Naive B cell (primary cell): ENCODE results near the gene NCKAP5. TPM values are rescaled to one million over a fixed set of nuclear protein-coding genes. Genes with fewer than 3 reads are reported as not detected.

ENCODE experiments used
- ATAC-seq, 2 donors: fragments of 150-1000 bp; cut with Tn5 transposase; 2 replicates each; pipeline ENCODE4 v1.10.0; 2021; ENCODE audit warnings: low read depth in 2 of 2, mild to moderate bottlenecking in 2 of 2, moderate library complexity in 2 of 2
- DNase-seq: peaks from one replicate; pipeline ENCODE4 v3.0.0; 2022
- H3K27ac Mint-ChIP-seq, 6 donors: one replicate each; pipeline ENCODE4 v1.8.0; 2020 to 2022; ENCODE audit warnings: mild to moderate bottlenecking in 6 of 6, mixed read lengths in 6 of 6, moderate library complexity in 5 of 6, inconsistent platforms in 2 of 6
- H3K27me3 Mint-ChIP-seq, 3 donors: one replicate each; pipeline ENCODE4 v1.8.0; 2021 to 2022; ENCODE audit warnings: mixed read lengths in 3 of 3, mild to moderate bottlenecking in 1 of 3
- H3K36me3 Mint-ChIP-seq, 2 donors: one replicate each; pipeline ENCODE4 v1.8.0; 2020 to 2022; ENCODE audit warnings: mixed read lengths in 2 of 2, inconsistent platforms in 1 of 2, mild to moderate bottlenecking in 1 of 2
- H3K4me1 Mint-ChIP-seq, 3 donors: one replicate each; pipeline ENCODE4 v1.8.0; 2020 to 2022; ENCODE audit warnings: mixed read lengths in 3 of 3, inconsistent platforms in 1 of 3, mild to moderate bottlenecking in 1 of 3, moderate library complexity in 1 of 3
- H3K4me3 Mint-ChIP-seq, 8 donors: one replicate each; pipeline ENCODE4 v1.8.0; 2020 to 2022; ENCODE audit warnings: mild to moderate bottlenecking in 8 of 8, mixed read lengths in 8 of 8, moderate library complexity in 8 of 8, inconsistent platforms in 2 of 8
- H3K9me3 Mint-ChIP-seq, 7 donors: one replicate each; pipeline ENCODE4 v1.8.0; 2020 to 2022; ENCODE audit warnings: mixed read lengths in 7 of 7, mild to moderate bottlenecking in 5 of 7, inconsistent platforms in 2 of 7, moderate library complexity in 1 of 7
- polyA plus RNA-seq, 6 donors: library from polyadenylated mRNA; unstranded; fragments of 300-500 nt; fragmentation: Illumina TruSeq; gene quantifications; one replicate each; pipeline ENCODE4 v1.2.3, GENCODE V29; 2021; ENCODE audit warnings: low read depth in 6 of 6

Gene NCKAP5
- polyA plus RNA-seq, 6 donors from 2014 or later: 0.10 to 0.21 TPM; not detected in 4

DNA sequence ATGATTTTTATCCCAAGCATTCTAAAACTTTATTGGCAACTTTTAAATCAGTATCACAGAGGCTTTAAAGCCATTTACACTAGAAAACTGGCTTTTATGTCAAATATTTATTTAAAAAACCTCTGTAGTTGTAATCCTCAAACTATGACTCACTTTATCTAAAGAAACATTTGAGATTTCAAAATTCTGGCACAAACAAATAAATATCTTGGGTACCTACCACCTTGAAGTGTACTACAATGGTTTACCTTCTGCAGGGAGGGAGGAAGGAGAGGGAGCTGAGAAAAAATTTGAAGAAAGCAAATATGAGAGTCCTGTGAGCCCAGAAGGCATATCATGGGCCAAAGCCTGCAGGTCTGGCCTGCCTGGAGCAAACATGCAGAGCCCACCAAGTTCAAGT, 155.6 kb downstream of the NCKAP5 start:
- no peak overlapping the region for H3K4me3 Mint-ChIP-seq
- H3K36me3 Mint-ChIP-seq: no peaks in the 10 kb centered on the region
- H3K9me3 Mint-ChIP-seq: peaks cover 0 to 2% (median 0%) of the 10 kb centered on the region in 7 donors
- H3K27me3 Mint-ChIP-seq: peaks cover 0 to 5% (median 0%) of the 10 kb centered on the region in 3 donors
- H3K4me1 Mint-ChIP-seq: no peaks in the 10 kb centered on the region
- DNase-seq: no peak
- no peak for ATAC-seq
- peak overlapping the region in 1 of 6 donors; percentile 64 for H3K27ac Mint-ChIP-seq

DNA sequence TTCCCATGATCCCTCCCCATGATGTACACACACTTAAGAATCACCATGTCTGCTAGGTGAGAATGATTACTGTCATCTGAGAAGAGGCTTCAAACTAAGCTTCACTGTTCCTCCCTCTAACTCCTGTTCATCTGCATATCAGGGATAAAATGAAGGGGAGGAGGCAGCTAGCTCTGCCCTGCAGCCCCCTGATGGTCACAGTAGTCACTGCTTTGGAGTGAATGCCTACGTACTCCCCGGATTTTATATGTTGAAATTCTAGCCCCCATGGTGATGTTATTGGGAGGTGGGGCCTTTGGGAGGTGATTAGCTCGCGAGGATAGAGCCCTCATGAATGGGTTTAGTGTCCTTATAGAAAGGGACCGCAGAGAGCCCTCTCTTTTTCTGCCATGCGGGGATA, 156.4 kb downstream of the NCKAP5 start:
- Mint-ChIP-seq H3K27ac (no peak overlapping the region), H3K9me3 (peaks cover 0 to 2% (median 0%) of the 10 kb centered on the region in 7 donors), H3K4me3 (no peak overlapping the region), H3K27me3 (peaks cover 0 to 5% (median 0%) of the 10 kb centered on the region in 3 donors), H3K36me3 (no peaks in the 10 kb centered on the region), H3K4me1 (no peaks in the 10 kb centered on the region)
- ATAC-seq (no peak), DNase-seq (no peak)

DNA sequence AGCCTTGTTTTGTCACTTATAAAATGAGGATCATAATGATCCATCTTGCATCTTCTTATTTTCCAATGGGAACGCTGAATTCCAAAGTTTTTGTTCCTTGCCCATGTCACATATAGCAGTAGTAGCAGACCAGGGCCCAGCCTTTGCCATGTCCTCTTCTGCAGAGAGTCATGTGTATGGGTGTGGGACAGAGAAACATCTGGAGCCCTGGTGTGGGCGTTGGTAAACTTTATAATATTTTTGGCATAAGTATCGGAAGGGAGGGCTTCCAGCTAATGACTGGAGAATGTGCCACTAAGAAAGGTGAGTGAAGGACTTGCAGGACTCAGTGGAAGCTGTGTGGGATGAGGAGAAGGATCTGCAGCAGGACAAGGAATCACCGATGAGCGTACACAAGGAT, 157.2 kb downstream of the NCKAP5 start:
- H3K9me3 Mint-ChIP-seq: peaks cover 0 to 2% (median 0%) of the 10 kb centered on the region in 7 donors
- DNase-seq (no peak), ATAC-seq (no peak)
- H3K27ac Mint-ChIP-seq: peak overlapping the region in 1 of 6 donors; percentile 20
- peak overlapping the region in 1 of 8 donors; percentile 5 for H3K4me3 Mint-ChIP-seq
- H3K4me1 Mint-ChIP-seq: no peaks in the 10 kb centered on the region
- H3K36me3 Mint-ChIP-seq: no peaks in the 10 kb centered on the region
- H3K27me3 Mint-ChIP-seq: peaks cover 0 to 5% (median 0%) of the 10 kb centered on the region in 3 donors

DNA sequence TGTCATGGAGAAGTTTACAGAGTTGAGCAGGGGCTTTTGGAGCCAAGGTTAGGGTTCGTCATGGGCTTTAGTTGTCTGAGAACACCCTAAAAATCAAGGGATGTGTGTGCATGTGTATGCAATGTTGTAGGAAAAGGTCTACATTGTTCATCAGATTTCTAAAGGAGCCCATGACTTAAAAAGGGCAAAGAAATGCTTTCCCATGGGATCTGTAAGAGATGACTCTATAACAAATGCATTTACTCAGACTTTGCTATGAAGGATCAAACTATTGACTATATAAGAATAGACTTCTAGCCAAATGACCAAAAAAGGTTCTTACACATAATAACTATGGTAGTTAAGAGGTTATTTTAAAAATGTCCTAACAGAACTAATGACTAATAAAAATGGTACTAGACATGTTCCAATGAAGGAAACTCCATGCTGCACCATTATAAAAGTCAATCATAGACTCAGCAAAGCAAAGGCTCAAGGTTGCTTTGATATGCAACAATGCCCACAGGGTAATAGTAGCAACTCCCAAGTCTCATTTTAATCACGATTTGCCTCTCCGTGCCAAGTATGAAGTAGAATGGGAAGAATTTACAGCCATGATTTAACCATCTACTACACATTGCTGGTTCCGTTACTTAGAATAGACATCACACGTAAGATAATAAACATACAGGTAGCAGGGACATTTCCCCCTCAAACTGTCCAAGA, 158.5 kb downstream of the NCKAP5 start:
- peaks cover 0 to 2% (median 0%) of the 10 kb centered on the region in 7 donors for H3K9me3 Mint-ChIP-seq
- ATAC-seq (no peak), DNase-seq (no peak)
- H3K4me3 Mint-ChIP-seq: no peak overlapping the region
- no peak overlapping the region for H3K27ac Mint-ChIP-seq
- H3K36me3 Mint-ChIP-seq: no peaks in the 10 kb centered on the region
- H3K27me3 Mint-ChIP-seq: peaks cover 0 to 5% (median 0%) of the 10 kb centered on the region in 3 donors
- no peaks in the 10 kb centered on the region for H3K4me1 Mint-ChIP-seq

GRCh38 chr2:133408671-133409070, 159.6 kb downstream of the NCKAP5 start:
- Mint-ChIP-seq H3K36me3 (no peaks in the 10 kb centered on the region), H3K27ac (peak overlapping the region in 1 of 6 donors; percentile 49), H3K27me3 (peaks cover 0 to 5% (median 0%) of the 10 kb centered on the region in 3 donors), H3K9me3 (peaks cover 0 to 2% (median 0%) of the 10 kb centered on the region in 7 donors), H3K4me3 (no peak overlapping the region), H3K4me1 (no peaks in the 10 kb centered on the region)
- ATAC-seq: no peak
- DNase-seq: no peak

DNA sequence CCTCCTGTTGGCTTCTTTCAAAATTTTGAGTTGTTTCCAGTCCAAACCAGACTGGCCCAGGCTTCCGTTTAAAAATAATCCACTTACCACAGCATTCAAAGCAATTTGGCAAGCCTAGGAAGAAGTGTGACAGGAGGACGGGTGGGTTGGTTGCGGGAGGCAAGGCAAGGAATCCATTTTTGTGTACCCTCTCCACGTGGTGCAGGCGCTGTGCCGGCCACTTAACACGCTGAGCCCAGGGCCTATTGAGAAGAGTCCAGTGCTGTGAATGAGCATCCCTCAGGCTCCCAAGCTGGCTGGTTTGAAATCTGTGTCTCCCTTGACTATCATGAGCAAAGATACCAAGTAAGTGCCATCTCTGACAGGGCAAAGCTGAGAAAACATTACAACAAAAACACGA, 160.9 kb downstream of the NCKAP5 start:
- H3K27me3 Mint-ChIP-seq: peaks cover 0 to 5% (median 0%) of the 10 kb centered on the region in 3 donors
- ATAC-seq: no peak
- H3K27ac Mint-ChIP-seq: no peak overlapping the region
- no peak for DNase-seq
- no peaks in the 10 kb centered on the region for H3K36me3 Mint-ChIP-seq
- no peaks in the 10 kb centered on the region for H3K4me1 Mint-ChIP-seq
- no peak overlapping the region for H3K4me3 Mint-ChIP-seq
- peaks cover 0 to 2% (median 0%) of the 10 kb centered on the region in 7 donors for H3K9me3 Mint-ChIP-seq

- ATAC-seq (no peak), DNase-seq (no peak)
- Mint-ChIP-seq H3K9me3 (peaks cover 0 to 6% (median 0%) of the 10 kb centered on the region in 7 donors), H3K27me3 (no peaks in the 10 kb centered on the region), H3K36me3 (no peaks in the 10 kb centered on the region), H3K27ac (no peak overlapping the region), H3K4me3 (no peak overlapping the region), H3K4me1 (no peaks in the 10 kb centered on the region)
These were observed 163.0 kb downstream of the NCKAP5 start for GRCh38 chr2:133405252-133405651.

DNA sequence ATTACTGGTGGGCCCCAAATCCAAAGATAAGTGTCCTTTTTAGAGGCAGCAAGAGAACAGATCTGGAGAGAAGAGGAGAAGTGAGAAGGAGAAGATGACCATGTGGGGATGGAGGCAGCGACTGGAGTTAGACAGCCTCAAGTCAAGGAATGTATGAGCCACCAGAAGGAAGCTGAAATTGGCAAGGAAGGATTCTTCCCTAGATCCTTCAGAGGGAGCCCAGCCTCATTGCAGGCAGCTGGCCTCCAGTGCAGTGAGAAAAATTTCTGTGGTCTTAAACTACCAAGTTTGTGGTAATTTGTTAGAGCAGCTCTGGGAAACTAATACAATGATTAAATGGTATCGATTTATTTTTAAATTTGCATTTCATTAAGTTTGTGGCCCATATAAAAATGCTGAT, 167.9 kb downstream of the NCKAP5 start:
- H3K27ac Mint-ChIP-seq: no peak overlapping the region

DNA sequence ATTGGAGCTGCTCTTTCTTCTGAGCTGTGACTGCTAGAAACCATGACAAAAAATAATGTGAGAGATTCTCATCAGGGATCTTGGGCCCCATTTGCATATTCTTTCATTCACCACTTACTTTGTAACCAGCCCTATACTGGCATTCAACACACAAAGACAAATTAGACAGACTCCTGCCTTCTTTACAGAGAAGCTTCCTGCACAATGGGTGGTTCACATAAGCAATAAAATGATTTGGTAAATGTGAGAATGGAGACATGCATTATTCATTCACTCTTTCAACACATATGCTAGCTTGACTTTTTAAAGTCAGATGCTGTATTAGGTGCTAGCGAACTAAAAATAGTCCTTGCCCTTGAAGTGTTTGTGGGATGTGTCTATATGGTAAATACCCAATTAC, 174.4 kb downstream of the NCKAP5 start:
- no peak for DNase-seq
- ATAC-seq: no peak
- Mint-ChIP-seq H3K27me3 (peaks cover 0 to 4% (median 0%) of the 10 kb centered on the region in 3 donors), H3K36me3 (peaks cover 0 to 8% of the 10 kb centered on the region in 2 donors), H3K4me1 (no peaks in the 10 kb centered on the region), H3K4me3 (no peak overlapping the region), H3K9me3 (peaks cover 5 to 19% (median 12%) of the 10 kb centered on the region in 7 donors), H3K27ac (no peak overlapping the region)

More for the DNA sequence above, 167.9 kb downstream of the NCKAP5 start:
- DNase-seq (no peak), ATAC-seq (no peak)
- Mint-ChIP-seq H3K36me3 (no peaks in the 10 kb centered on the region), H3K27me3 (peaks cover 0 to 7% (median 0%) of the 10 kb centered on the region in 3 donors), H3K4me1 (no peaks in the 10 kb centered on the region), H3K9me3 (peaks cover 0 to 12% (median 1%) of the 10 kb centered on the region in 7 donors), H3K4me3 (no peak overlapping the region)

- no peaks in the 10 kb centered on the region for H3K4me1 Mint-ChIP-seq
- no peak overlapping the region for H3K4me3 Mint-ChIP-seq
- no peaks in the 10 kb centered on the region for H3K27me3 Mint-ChIP-seq
- H3K27ac Mint-ChIP-seq: no peak overlapping the region
- DNase-seq (no peak), ATAC-seq (no peak)
- peaks cover 8 to 30% (median 22%) of the 10 kb centered on the region in 7 donors for H3K9me3 Mint-ChIP-seq
- H3K36me3 Mint-ChIP-seq: peaks cover 0 to 8% of the 10 kb centered on the region in 2 donors
These were observed 178.1 kb downstream of the NCKAP5 start for GRCh38 chr2:133390156-133390555.

GRCh38 chr2:133389569-133389968, 178.7 kb downstream of the NCKAP5 start:
- peaks cover 8 to 31% (median 22%) of the 10 kb centered on the region in 7 donors for H3K9me3 Mint-ChIP-seq
- no peak for ATAC-seq
- H3K36me3 Mint-ChIP-seq: peaks cover 0 to 8% of the 10 kb centered on the region in 2 donors
- H3K27ac Mint-ChIP-seq: no peak overlapping the region
- no peak overlapping the region for H3K4me3 Mint-ChIP-seq
- no peak for DNase-seq
- H3K4me1 Mint-ChIP-seq: no peaks in the 10 kb centered on the region
- H3K27me3 Mint-ChIP-seq: no peaks in the 10 kb centered on the region

GRCh38 chr2:133382566-133382965, 185.7 kb downstream of the NCKAP5 start:
- Mint-ChIP-seq H3K9me3 (peaks cover 2 to 21% (median 14%) of the 10 kb centered on the region in 7 donors), H3K27ac (no peak overlapping the region), H3K27me3 (no peaks in the 10 kb centered on the region), H3K36me3 (no peaks in the 10 kb centered on the region), H3K4me1 (no peaks in the 10 kb centered on the region), H3K4me3 (no peak overlapping the region)
- DNase-seq (no peak), ATAC-seq (no peak)

- no peaks in the 10 kb centered on the region for H3K27me3 Mint-ChIP-seq
- H3K9me3 Mint-ChIP-seq: peaks cover 2 to 14% (median 10%) of the 10 kb centered on the region in 7 donors
- H3K36me3 Mint-ChIP-seq: no peaks in the 10 kb centered on the region
- ATAC-seq: no peak
- H3K4me1 Mint-ChIP-seq: no peaks in the 10 kb centered on the region
- no peak overlapping the region for H3K27ac Mint-ChIP-seq
- no peak for DNase-seq
- no peak overlapping the region for H3K4me3 Mint-ChIP-seq
These were observed 187.3 kb downstream of the NCKAP5 start for GRCh38 chr2:133380991-133381390.

GRCh38 chr2:133378928-133379549, 189.2 kb downstream of the NCKAP5 start:
- Mint-ChIP-seq H3K4me3 (no peak overlapping the region), H3K27ac (no peak overlapping the region), H3K4me1 (no peaks in the 10 kb centered on the region), H3K27me3 (no peaks in the 10 kb centered on the region), H3K9me3 (peaks cover 0 to 14% (median 6%) of the 10 kb centered on the region in 7 donors), H3K36me3 (no peaks in the 10 kb centered on the region)
- no peak for ATAC-seq
- no peak for DNase-seq
